Gastrocnemius medialis (tissue), 4 donors: Measurements from ENCODE around the gene MAP6D1. TPM values are rescaled to one million over a fixed set of nuclear protein-coding genes. Genes with fewer than 3 reads are reported as not detected.

Source experiments
- ATAC-seq, 2 donors: fragments of 150-250 bp; one replicate each; pipeline ENCODE4 v1.9.1; 2016
- DNase-seq, 2 donors: peaks; one replicate each; pipeline ENCODE4 v3.0.0-alpha.2; 2019
- H3K27ac ChIP-seq, 4 donors: fragments of 200-600 bp; sonication (generic); 1 replicate in 1 of 4; 2 replicates in 3 of 4; pipeline ENCODE4 v1.5.1; 2016 to 2018; ENCODE audit warnings: mild to moderate bottlenecking in 2 of 4, moderate library complexity in 1 of 4
- H3K27me3 ChIP-seq, 3 donors: fragments of 200-600 bp; sonication (generic) in 2 of 3; 1 replicate in 1 of 3; 2 replicates in 2 of 3; pipeline versions ENCODE4 v1.5.1 to v1.6.0; 2016 to 2019; ENCODE audit warnings: mild to moderate bottlenecking in 1 of 3, moderate library complexity in 1 of 3
- H3K36me3 ChIP-seq, 2 donors: fragments of 200-600 bp; sonication (generic) in 1 of 2; one replicate each; pipeline ENCODE4 v1.5.1; 2017 to 2018
- H3K4me1 ChIP-seq, 2 donors: fragments of 200-600 bp; sonication (generic) in 1 of 2; one replicate each; pipeline ENCODE4 v1.5.1; 2016 to 2017; ENCODE audit warnings: mild to moderate bottlenecking in 2 of 2
- H3K4me3 ChIP-seq, 4 donors: fragments of 200-600 bp; sonication (generic) in 3 of 4; 1 replicate in 1 of 4; 2 replicates in 3 of 4; pipeline ENCODE4 v1.5.1; 2016 to 2019; ENCODE audit warnings: mild to moderate bottlenecking in 2 of 4
- H3K9me3 ChIP-seq, 3 donors: fragments of 200-600 bp; sonication (generic) in 2 of 3; 1 replicate in 1 of 3; 2 replicates in 2 of 3; pipeline ENCODE4 v1.5.1; 2016 to 2019
- POLR2A ChIP-seq, 2 donors: fragments of 450-650 bp; IDR thresholded peaks; one replicate each; pipeline ENCODE4 v1.6.1; 2017; ENCODE audit warnings: antibody characterized with exemption in 2 of 2, mild to moderate bottlenecking in 2 of 2, moderate library complexity in 2 of 2
- in situ Hi-C, 4 donors: fragments of 200-750 bp; cut with MboI; loops; one replicate each; pipeline versions ENCODE4 v1.15.0 to v1.8.0; 2017; ENCODE audit warnings: low sequenced_read_pairs in 4 of 4
- intact Hi-C: fragments of 100-400 bp; cut with DNase I; formaldehyde crosslinking; loops from one replicate; pipeline ENCODE4 v1.15.1; 2023; ENCODE audit warnings: low total_unique reads
- total RNA-seq, 4 donors: library from RNA; depleted of rRNA; stranded (reverse); fragments of >200 nt; gene quantifications; one replicate each; pipeline versions ENCODE4 v1.1.0 to v1.2.3, GENCODE V29; 2016
- TF ChIP-seq, protein P1 (sequence below), 5 experiments: fragments of 450-650 bp in 3 of 5; fragments of 200-600 bp in 2 of 5; sonication (generic) in 2 of 5; IDR thresholded peaks in 4 of 5; conservative IDR thresholded peaks in 1 of 5; 1 replicate in 4 of 5; 2 replicates in 1 of 5; pipeline ENCODE4 v1.5.1; 2016 to 2019; ENCODE audit warnings: antibody characterized with exemption in 5 of 5, mild to moderate bottlenecking in 3 of 5, moderate library complexity in 3 of 5

MAP6D1 gene
- total RNA-seq, 4 donors from 2014 or later, result 2.5 to 13.8 (median 9.7) TPM

DNA sequence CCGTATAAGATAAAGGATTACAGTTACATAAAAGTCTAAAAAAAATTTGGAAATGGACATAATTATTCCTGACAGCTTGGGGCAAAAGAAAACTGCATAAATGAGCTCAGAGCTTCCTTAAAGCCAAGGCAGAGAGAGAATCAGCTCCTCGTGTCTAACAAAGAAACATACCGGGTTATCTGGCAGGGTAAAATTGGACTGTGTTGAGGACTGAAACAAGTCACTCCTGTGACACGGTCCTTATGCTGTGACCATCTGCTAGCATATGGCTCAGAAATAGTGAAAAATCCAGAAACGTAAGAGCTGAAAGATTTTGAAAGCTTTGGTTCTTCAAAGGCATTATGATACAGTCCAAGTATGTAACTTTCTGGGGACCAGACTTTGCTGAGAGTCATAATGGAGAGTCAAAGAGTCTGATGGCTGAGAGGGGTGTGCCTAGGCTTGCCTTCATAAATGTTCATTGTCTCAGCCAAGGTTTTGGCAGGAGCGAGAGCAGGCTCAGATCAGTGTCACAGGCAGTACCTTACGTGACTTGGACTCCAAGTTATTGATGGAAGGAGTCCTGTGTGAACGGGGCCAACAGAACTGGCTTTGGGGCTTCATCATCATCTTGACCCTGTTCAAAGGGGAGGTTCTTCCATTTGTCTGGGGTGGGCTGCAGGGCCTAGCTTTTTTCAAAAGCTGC lies 12.5 kb downstream of the MAP6D1 start:
- no peak overlapping the region for H3K4me3 ChIP-seq
- in situ Hi-C loops, result no loop called here
- no peak overlapping the region for H3K27ac ChIP-seq
- TF ChIP-seq, protein P1, sequence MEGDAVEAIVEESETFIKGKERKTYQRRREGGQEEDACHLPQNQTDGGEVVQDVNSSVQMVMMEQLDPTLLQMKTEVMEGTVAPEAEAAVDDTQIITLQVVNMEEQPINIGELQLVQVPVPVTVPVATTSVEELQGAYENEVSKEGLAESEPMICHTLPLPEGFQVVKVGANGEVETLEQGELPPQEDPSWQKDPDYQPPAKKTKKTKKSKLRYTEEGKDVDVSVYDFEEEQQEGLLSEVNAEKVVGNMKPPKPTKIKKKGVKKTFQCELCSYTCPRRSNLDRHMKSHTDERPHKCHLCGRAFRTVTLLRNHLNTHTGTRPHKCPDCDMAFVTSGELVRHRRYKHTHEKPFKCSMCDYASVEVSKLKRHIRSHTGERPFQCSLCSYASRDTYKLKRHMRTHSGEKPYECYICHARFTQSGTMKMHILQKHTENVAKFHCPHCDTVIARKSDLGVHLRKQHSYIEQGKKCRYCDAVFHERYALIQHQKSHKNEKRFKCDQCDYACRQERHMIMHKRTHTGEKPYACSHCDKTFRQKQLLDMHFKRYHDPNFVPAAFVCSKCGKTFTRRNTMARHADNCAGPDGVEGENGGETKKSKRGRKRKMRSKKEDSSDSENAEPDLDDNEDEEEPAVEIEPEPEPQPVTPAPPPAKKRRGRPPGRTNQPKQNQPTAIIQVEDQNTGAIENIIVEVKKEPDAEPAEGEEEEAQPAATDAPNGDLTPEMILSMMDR (IDR thresholded peaks at IDR 0.05 in 4 of 5, conservative IDR thresholded peaks at IDR 0.05 in 1 of 5), result no peak
- no peak for TF ChIP-seq POLR2A (IDR thresholded peaks at IDR 0.05)
- H3K9me3 ChIP-seq, result no peaks in the 10 kb centered on the region
- intact Hi-C loops, result no loop called here
- H3K27me3 ChIP-seq, result no peaks in the 10 kb centered on the region
- no peak for ATAC-seq
- H3K4me1 ChIP-seq, result peaks cover 0 to under 1% of the 10 kb centered on the region in 2 donors
- DNase-seq, result no peak
- H3K36me3 ChIP-seq, result peaks cover 0 to 43% of the 10 kb centered on the region in 2 donors

DNA sequence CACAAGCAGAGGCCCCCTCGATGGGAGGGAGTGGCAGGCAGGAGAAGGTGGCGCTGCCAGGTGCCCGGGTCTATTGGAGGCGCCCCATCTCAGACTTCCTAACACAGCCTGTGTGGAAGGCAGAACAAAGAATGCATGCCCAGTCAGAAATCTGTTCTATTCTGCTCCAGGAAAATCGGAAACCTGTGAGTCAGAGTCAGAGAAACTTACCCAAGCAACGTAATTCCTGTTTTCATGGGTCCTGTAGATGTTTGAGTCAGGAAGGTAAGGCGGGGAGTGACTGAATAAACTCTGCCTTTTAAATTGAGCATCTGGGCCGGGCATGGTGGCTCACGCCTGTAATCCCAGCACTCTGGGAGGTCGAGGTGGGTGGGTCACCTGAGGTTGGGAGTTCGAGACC lies 13.7 kb downstream of the MAP6D1 start:
- Histone ChIP-seq H3K4me1 (no peaks in the 10 kb centered on the region), H3K27me3 (no peaks in the 10 kb centered on the region), H3K36me3 (peaks cover 0 to 55% of the 10 kb centered on the region in 2 donors), H3K27ac (no peak overlapping the region), H3K4me3 (no peak overlapping the region), H3K9me3 (no peaks in the 10 kb centered on the region)
- intact Hi-C loops, result no loop called here
- DNase-seq (no peak), ATAC-seq (no peak)
- in situ Hi-C loops, result no loop called here
- no peak for TF ChIP-seq POLR2A (IDR thresholded peaks at IDR 0.05)
- TF ChIP-seq, protein P1 (IDR thresholded peaks at IDR 0.05 in 4 of 5, conservative IDR thresholded peaks at IDR 0.05 in 1 of 5), result no peak

DNA sequence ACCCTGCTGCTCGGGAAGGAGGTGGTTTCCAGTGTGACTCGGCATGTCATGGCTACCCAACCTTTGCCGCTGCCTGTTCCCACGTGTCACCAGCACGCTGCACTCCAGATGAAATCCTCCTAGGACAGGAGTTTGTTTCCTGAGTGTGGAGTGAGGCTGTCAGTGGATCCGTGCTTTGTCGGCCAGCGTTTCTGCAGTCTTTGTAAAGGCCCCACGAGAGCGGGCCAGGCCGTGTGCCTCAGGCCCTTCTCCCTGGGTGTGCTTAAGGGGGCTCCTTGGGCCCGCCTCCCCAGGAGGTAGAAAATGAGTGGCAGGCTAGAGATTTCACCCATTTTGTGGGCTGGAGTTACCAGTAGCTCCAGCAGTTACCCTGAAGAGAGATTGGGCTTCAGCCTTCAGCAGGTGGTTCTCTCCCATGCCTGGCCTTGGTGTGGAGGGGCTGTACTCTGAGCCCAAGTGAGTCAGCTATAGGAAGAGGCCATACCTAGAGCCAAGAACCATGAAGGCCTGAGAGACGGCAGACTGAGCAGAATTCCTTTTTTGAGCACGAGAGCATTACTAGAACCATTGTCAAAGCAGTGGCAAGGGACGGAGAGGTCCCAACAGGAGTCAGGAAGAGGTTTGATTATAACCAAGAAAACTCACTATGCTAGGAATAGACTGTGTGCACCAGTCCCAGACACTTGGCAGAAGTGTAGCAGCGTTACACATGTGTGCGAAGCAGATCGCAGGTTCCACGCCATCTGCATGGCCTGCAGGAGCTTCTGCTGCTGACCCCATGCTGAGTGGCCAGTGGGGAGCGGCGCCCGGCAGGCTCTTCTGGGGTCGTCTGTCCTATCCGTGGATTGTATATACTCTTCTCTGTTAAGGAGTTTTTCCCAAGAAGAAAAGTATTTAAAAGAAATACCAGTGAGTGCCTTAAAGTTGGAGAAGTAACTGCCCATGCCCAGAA lies 14.5 kb downstream of the MAP6D1 start:
- in situ Hi-C loops, result no loop called here
- ATAC-seq (no peak), DNase-seq (no peak)
- Histone ChIP-seq H3K9me3 (no peaks in the 10 kb centered on the region), H3K36me3 (peaks cover 0 to 56% of the 10 kb centered on the region in 2 donors), H3K4me1 (no peaks in the 10 kb centered on the region), H3K27me3 (no peaks in the 10 kb centered on the region), H3K27ac (no peak overlapping the region), H3K4me3 (no peak overlapping the region)
- TF ChIP-seq POLR2A (IDR thresholded peaks at IDR 0.05), result no peak
- TF ChIP-seq, protein P1 (IDR thresholded peaks at IDR 0.05 in 4 of 5, conservative IDR thresholded peaks at IDR 0.05 in 1 of 5), result no peak
- intact Hi-C loops, result no loop called here

DNA sequence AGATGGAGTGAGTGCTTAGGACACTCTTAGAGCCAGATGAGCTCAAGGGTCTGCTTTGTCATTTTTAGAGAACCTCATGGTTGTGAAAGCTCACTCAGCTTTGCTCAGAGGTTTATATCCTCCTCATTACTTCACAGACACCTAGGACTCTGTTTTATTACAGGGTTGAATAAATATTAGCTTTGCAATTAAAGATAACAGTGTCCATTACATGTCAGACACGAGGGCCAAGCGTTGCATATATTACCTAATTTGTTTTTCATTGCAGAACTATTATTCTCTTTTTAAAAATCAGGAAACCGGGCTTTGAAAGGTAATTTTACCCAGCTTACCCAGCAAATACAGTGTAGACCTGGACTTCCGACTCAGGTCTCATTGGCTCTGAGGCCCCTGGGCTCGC lies 16.1 kb downstream of the MAP6D1 start:
- Histone ChIP-seq H3K4me1 (no peaks in the 10 kb centered on the region), H3K4me3 (no peak overlapping the region), H3K36me3 (peaks cover 0 to 59% of the 10 kb centered on the region in 2 donors), H3K27me3 (no peaks in the 10 kb centered on the region), H3K9me3 (no peaks in the 10 kb centered on the region), H3K27ac (no peak overlapping the region)
- DNase-seq (no peak), ATAC-seq (no peak)
- intact Hi-C loops (no loop called here), in situ Hi-C loops (no loop called here)
- no peak for TF ChIP-seq POLR2A (IDR thresholded peaks at IDR 0.05)
- TF ChIP-seq, protein P1 (IDR thresholded peaks at IDR 0.05 in 4 of 5, conservative IDR thresholded peaks at IDR 0.05 in 1 of 5), result no peak
